OCI-LY1 (cell line): ENCODE measurements around the gene PNMT.

Source experiments
- CTCF ChIP-seq: fragments of 200-600 bp; sonication (generic), shearing (Covaris generic); IDR thresholded peaks from 2 replicates; pipeline ENCODE4 v1.5.1; 2017; ENCODE audit warnings: mild to moderate bottlenecking, antibody characterized with exemption, low read length, moderate library complexity, mixed read lengths
- EZH2 ChIP-seq: fragments of 200-600 bp; sonication (generic), shearing (Covaris generic); IDR thresholded peaks from 2 replicates; pipeline ENCODE4 v1.8.0; 2017; ENCODE audit warnings: borderline replicate concordance, mixed run types, mild to moderate bottlenecking, antibody characterized with exemption, low read length, moderate library complexity, mixed read lengths

- no peak for TF ChIP-seq CTCF
- TF ChIP-seq EZH2, result no peak
Measured at GRCh38 chr17:39648616-39649366, 19.5 kb upstream of the PNMT start.
